Nephron progenitor cell (in vitro differentiated cells): ENCODE measurements around the gene SLC22A4.

Source experiments
- DNase-seq: peaks from one replicate; pipeline ENCODE4 v3.0.0; 2021
- H3K27ac Mint-ChIP-seq: 2 replicates; pipeline ENCODE4 v1.8.0; 2021; ENCODE audit warnings: mild to moderate bottlenecking, moderate library complexity, mixed read lengths
- H3K27me3 Mint-ChIP-seq: 2 replicates; pipeline ENCODE4 v1.8.0; 2021; ENCODE audit warnings: mild to moderate bottlenecking, low read depth, mixed read lengths; ENCODE audit not compliant: poor library complexity
- H3K36me3 Mint-ChIP-seq: 2 replicates; pipeline ENCODE4 v1.8.0; 2021; ENCODE audit warnings: low read depth, mixed read lengths
- H3K4me1 Mint-ChIP-seq: 2 replicates; pipeline ENCODE4 v1.8.0; 2021; ENCODE audit warnings: mixed read lengths
- H3K4me3 Mint-ChIP-seq: 2 replicates; pipeline ENCODE4 v1.8.0; 2021; ENCODE audit warnings: mild to moderate bottlenecking, moderate library complexity, mixed read lengths
- H3K9me3 Mint-ChIP-seq: 2 replicates; pipeline ENCODE4 v1.8.0; 2021; ENCODE audit warnings: mild to moderate bottlenecking, moderate library complexity, mixed read lengths
- TF ChIP-seq, protein P1 (sequence below): fragments of 200-600 bp; sonication (generic); IDR thresholded peaks from 2 replicates; pipeline ENCODE4 v1.5.0; 2021; ENCODE audit warnings: antibody characterized with exemption

The SLC22A4 gene

DNA sequence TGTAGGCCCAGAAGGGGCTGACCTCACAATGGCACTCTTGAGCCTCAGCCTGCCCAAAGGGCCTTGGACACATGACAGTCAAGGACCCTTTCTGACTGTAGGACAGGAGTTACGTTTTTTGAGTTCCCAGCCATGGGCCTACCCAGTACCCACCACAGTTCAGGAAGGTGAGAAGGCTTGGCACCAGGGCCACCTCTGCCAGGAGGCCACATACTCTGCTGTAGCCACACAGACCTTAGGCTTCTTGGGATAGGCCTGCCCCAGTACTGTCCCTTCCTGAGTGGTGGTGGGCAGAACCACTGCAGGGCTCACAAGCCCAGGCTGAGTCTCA, 23.9 kb upstream of the SLC22A4 start:
- TF ChIP-seq, protein P1, sequence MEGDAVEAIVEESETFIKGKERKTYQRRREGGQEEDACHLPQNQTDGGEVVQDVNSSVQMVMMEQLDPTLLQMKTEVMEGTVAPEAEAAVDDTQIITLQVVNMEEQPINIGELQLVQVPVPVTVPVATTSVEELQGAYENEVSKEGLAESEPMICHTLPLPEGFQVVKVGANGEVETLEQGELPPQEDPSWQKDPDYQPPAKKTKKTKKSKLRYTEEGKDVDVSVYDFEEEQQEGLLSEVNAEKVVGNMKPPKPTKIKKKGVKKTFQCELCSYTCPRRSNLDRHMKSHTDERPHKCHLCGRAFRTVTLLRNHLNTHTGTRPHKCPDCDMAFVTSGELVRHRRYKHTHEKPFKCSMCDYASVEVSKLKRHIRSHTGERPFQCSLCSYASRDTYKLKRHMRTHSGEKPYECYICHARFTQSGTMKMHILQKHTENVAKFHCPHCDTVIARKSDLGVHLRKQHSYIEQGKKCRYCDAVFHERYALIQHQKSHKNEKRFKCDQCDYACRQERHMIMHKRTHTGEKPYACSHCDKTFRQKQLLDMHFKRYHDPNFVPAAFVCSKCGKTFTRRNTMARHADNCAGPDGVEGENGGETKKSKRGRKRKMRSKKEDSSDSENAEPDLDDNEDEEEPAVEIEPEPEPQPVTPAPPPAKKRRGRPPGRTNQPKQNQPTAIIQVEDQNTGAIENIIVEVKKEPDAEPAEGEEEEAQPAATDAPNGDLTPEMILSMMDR, result no peak
- Mint-ChIP-seq H3K4me1 (peaks cover 73% of the 10 kb centered on the region), H3K27me3 (peaks cover 5% of the 10 kb centered on the region), H3K36me3 (peaks cover 32% of the 10 kb centered on the region), H3K27ac (no peak overlapping the region), H3K4me3 (no peak overlapping the region), H3K9me3 (no peaks in the 10 kb centered on the region)
- DNase-seq, result no peak

DNA sequence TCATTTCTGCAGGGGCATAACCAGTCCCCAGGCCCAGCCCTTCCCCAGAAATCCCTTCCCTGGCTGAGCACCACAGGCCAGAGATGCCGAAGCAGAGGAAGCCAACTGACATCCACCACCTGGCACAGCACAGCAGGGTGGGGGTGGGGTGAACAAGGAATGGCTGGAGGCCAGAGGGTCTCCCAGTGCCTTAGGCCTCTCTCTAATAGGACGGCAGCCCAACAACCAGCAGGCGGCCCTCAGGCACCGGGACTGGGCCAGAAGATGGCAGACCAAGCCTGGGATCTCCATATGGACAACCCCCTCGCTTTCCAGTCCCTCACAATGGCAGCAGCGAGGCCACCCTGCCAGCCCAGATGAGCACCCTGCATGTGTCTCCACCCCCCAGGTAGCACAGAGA, 23.5 kb upstream of the SLC22A4 start:
- TF ChIP-seq, protein P1, result no peak

DNA sequence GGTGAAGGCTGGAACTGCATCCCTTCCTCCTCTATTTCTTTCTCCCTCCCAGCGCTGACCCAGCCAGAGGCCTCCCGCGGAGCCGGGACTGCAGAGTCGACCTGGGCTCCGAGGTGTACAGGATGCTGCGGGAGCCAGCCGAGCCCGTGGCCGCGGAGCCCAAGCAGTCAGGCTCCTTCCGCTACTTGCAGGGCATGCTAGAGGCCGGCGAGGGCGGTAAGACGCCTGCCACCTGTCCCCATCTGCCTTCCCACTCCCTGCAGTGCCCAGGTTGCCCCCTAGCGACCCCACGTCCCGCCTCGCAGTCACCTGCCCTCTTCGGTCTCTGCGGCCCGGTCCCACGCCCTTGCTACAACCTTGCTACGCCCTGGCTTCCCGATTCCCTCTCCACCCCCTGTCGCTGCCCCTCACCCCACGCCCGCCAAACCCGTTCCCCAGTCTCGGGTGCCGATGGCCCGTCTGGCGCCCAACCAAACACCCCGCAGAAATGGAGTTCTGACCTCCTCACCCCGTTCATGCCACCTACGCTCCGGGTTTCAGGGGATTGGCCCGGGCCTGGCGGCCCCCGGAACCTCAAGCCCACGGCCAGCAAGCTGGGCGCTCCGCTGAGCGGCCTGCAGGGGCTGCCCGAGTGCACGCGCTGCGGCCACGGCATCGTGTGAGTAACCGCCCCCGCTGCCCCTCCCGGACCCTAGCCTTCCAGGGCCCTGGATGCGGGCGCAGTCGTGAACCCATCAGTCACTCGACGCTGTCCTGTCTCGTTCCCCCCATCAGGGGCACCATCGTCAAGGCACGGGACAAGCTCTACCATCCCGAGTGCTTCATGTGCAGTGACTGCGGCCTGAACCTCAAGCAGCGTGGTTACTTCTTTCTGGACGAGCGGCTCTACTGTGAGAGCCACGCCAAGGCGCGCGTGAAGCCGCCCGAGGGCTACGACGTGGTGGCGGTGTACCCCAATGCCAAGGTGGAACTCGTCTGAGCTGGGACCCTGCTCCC, 22.6 kb upstream of the SLC22A4 start:
- peaks cover 67% of the 10 kb centered on the region for H3K4me1 Mint-ChIP-seq
- no peak for DNase-seq
- no peak overlapping the region for H3K27ac Mint-ChIP-seq

More for the DNA sequence above, 23.5 kb upstream of the SLC22A4 start:
- H3K4me3 Mint-ChIP-seq, result no peak overlapping the region
- peaks cover 36% of the 10 kb centered on the region for H3K36me3 Mint-ChIP-seq
- H3K4me1 Mint-ChIP-seq, result peaks cover 73% of the 10 kb centered on the region
- peak overlapping the region; percentile 45 for H3K27ac Mint-ChIP-seq
- no peaks in the 10 kb centered on the region for H3K9me3 Mint-ChIP-seq
- H3K27me3 Mint-ChIP-seq, result peaks cover 5% of the 10 kb centered on the region
- no peak for DNase-seq

DNA sequence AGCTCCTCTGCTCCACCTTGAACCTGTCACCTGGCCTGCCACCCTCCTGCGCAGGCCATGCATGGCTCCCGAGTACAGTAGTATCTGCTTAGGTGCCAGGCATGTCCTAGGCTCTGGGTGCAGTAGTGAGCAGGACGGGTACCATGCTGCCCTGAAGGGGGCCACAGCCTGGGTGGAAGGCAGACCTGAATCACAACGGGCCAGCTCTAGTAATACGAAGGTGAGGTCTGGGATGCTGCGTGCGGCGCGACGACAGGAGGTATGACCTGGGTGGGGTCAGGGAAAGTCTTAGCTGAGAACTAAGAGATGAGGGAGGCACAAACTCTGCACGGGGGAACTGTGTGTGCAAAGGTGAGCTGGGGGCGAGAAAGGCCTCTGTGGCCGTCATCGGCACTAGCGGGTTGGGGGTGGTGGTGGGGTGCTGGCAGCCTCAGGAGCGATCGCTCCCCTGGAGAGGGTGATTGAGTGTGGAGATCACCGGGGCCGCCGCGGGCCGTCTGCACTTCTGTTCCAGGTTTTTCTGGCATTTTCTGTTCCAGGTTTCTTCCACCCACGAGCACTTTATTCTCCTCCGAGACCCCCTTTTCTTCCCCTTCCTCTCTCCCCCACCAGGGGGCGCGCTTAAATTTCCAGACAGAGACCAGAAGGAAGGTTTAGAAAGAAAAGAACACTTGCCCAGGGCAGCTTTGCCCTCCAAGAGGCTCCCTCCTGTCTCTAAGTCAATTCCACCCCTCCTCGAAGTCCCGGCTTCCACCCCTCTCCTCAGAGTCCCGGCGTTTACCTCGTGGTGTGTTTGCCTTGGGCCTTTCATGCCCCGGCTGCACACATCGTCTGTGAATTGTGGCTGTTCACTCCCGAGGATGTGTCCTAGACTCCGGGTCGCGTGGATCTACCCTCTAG, 21.6 kb upstream of the SLC22A4 start:
- peak overlapping the region; percentile 56 for H3K27ac Mint-ChIP-seq
- H3K4me3 Mint-ChIP-seq, result no peak overlapping the region
- H3K4me1 Mint-ChIP-seq, result peaks cover 67% of the 10 kb centered on the region
- peak; percentile 82 for DNase-seq
- H3K27me3 Mint-ChIP-seq, result peaks cover 9% of the 10 kb centered on the region
- no peaks in the 10 kb centered on the region for H3K9me3 Mint-ChIP-seq
- H3K36me3 Mint-ChIP-seq, result peaks cover 25% of the 10 kb centered on the region
- TF ChIP-seq, protein P1, result peak; percentile 79

More for the DNA sequence above, 22.6 kb upstream of the SLC22A4 start:
- no peaks in the 10 kb centered on the region for H3K9me3 Mint-ChIP-seq
- peaks cover 33% of the 10 kb centered on the region for H3K36me3 Mint-ChIP-seq
- TF ChIP-seq, protein P1, result no peak
- H3K4me3 Mint-ChIP-seq, result no peak overlapping the region
- peaks cover 5% of the 10 kb centered on the region for H3K27me3 Mint-ChIP-seq

DNA sequence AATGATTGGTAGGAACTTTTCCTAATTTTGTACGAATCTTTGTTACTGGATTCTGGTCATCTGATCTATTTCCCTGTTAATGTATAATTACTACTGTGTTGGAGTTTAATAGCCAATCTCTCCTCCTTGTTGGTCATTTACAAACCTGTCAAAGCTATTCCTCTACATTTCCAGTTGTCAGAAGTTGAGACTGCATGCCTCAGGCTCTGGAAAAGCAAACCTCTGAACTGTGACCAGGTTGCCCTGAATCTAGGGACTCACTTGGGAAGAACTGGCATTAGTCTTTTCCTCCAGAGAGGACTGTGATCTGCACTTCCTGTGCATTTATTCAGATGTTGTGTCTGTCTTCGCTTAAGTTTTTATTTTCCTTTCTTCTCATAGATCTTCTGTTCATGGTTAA, 20.6 kb upstream of the SLC22A4 start:
- no peaks in the 10 kb centered on the region for H3K9me3 Mint-ChIP-seq
- H3K27ac Mint-ChIP-seq, result peak overlapping the region; percentile 29
- TF ChIP-seq, protein P1, result no peak
- no peak overlapping the region for H3K4me3 Mint-ChIP-seq
- H3K4me1 Mint-ChIP-seq, result peaks cover 71% of the 10 kb centered on the region
- peaks cover 23% of the 10 kb centered on the region for H3K36me3 Mint-ChIP-seq
- DNase-seq, result no peak
- peaks cover 9% of the 10 kb centered on the region for H3K27me3 Mint-ChIP-seq
